ENCODE data around the gene NOX4.
"Not testable (repeated sequence)": the region's sequence is repeated elsewhere in the genome, so short reads cannot be mapped to it uniquely, and the experiment has no call there.

Gene NOX4

GRCh38 chr11:89293965-89294679, 197.1 kb downstream of the NOX4 start:
- no peak for DNase-seq

- not testable (repeated sequence) for DNase-seq
These were observed 203.2 kb downstream of the NOX4 start for GRCh38 chr11:89288004-89288403.

DNA sequence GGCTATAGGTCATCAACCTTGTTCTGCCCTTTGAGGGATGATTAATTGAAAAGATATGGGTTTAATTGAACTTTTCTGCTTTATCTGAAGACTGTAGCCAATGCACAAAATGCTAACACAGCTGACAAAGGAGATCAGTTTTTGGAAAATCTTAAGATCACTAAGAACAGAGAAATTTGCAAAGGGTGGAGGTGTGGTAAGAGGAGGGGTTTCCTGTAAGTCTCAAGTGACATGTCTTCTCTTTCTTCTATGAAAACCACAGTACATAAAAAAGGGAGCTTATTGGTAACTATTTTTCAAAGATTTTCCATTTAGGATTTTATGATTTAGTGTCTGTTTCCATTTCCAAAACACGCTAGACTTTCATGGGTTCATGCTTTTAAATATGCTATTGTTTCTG, 204.6 kb downstream of the NOX4 start:
- not testable (repeated sequence) for DNase-seq

DNA sequence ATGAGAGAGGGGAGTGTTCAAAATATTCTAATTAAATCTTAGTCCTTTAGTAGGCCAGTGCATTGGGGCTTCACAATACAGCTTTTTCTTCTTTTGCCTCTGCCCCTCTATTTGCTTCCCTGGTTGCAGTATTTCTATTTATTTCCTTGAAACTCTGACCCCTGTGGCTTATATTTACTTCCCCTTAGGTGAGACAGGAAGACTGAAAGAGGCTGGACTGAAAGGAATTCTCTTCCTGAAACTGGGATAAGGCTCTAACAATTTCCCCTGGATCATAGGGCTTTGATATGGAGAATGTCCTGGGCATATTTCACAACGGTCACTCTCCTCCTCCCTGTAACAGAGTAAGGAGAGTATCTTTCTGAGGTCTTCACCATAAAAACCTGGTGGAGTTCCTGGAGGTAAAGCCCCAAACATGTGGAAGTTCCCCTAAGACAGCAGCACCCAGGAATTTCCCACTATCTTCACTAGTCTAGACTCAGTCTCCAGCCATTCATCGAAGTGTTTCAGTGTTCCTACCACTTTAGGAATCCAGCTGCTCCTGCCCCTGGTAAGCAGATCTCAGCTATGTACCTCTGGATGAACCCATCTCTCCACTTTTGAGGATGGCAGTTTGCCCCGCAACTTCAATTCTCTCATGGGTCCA, 210.0 kb downstream of the NOX4 start:
- DNase-seq = not testable (repeated sequence)

DNA sequence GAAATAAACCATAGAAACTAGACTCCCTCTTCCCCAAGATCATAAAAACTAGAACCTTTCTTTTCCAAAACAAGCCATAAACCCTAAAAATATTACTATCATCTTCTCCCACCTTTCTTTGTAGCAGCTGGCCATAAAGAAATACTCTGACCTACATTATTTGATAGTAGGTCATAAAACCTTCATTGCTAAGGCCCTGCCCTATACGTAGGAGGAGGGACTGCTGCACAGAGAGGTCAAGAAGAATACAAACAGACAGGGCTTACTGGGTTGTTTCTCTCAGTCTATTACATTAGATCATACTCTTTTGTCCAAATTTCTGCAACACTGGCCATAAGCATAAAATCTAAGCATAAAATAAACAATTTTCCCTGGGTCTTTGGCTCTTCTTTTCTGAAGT, 212.0 kb downstream of the NOX4 start:
- DNase-seq = no peak

DNA sequence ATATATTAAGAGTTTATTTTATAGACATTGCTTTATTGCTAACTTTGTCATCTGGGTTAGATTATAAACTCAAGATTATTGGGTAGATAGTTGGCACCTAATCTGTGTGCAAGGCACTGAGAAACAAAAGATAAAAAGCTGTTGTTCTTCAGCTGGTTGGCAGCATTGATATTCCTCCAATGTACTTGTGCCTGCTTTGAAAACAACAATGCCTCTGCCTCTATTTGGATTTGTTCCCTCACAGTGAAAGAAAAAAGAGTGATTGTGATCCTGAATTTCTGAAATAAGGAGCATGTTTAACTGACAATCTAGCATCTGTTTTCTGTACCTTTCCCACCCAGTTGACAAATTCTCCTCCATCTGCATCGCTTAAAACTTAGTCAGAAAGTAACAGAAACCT, 215.2 kb downstream of the NOX4 start:
- DNase-seq = no peak

Data from GOT3 (cell line).